HL-60/S4 treated with retinoic acid at 250 ng/mL for 4 days and 3 days (cell line): ENCODE results near the gene ADAMTSL4.

Source experiments
- in situ Hi-C: fragments of 300-500 bp; cut with MboI; formaldehyde crosslinking; loops from 2 replicates; pipeline ENCODE4 v1.7.0; 2022; ENCODE audit warnings: low sequenced_read_pairs

Gene ADAMTSL4

DNA sequence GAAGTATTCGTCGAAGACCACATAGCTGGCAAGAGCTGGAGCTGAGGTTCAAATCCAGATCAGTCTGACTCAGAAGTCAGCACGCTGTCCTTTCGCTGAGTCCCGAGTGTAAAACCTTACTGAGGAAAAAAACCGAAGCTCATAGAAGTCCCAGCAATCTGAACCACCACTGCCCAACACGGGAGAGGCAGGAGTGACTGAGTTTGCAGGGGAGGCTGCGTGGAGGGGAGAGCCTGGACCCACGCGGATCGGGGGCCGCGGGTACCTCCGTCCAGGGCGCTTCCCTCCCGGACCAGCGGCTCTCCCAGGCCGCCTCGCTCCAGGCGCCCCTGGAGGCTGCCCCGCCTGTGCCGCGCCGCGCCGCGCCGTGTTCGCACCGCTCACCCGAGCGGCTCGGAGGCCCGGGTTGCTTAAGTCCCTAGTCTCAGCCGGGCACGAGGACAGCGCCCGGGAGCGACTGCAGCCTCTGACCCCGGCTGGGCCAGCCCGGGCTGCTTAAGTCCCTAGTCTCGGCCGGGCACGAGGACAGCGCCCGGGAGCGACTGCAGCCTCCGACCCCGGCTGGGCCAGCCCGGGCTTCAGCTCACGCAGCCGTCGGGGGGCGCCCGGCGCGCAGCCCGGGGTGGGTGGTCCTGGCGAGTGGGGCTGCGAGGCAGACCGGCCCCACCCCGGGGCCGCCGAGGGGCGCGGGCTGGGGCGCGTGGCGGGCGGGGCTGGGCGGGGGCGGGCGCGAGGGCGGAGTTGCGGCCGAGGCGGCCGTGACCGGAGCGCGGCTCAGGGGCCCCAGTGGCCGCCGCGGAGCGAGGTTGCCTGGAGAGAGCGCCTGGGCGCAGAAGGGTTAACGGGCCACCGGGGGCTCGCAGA lies at the start of gene ADAMTSL4:
TSS of gene ADAMTSL4 (plus strand) at position 777 of the 864 bp plus-strand sequence. CDS start 2,881 bp downstream, outside the sequence.
- in situ Hi-C loops, result no loop called here

DNA sequence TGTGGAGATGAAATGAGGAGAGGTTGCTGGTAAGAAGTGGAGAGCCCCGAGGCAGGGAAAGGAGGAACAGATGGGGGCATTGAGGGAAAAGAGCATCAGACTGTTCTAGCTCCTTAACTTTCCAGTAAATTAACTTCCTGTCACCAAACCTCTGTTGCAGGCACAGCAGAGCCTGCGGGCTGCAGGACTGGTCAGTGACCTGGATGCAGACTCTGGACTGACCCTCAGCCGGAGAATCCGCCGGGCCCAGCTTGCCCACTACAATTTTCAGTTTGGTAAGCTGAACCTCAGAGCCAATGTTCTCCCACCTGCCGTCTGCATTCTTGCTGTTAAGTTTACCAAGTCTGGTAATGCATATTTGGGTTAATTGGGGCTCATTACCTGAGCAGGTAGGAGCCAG lies 43.8 kb upstream of the ADAMTSL4 start:
- in situ Hi-C loops, result no loop called here

DNA sequence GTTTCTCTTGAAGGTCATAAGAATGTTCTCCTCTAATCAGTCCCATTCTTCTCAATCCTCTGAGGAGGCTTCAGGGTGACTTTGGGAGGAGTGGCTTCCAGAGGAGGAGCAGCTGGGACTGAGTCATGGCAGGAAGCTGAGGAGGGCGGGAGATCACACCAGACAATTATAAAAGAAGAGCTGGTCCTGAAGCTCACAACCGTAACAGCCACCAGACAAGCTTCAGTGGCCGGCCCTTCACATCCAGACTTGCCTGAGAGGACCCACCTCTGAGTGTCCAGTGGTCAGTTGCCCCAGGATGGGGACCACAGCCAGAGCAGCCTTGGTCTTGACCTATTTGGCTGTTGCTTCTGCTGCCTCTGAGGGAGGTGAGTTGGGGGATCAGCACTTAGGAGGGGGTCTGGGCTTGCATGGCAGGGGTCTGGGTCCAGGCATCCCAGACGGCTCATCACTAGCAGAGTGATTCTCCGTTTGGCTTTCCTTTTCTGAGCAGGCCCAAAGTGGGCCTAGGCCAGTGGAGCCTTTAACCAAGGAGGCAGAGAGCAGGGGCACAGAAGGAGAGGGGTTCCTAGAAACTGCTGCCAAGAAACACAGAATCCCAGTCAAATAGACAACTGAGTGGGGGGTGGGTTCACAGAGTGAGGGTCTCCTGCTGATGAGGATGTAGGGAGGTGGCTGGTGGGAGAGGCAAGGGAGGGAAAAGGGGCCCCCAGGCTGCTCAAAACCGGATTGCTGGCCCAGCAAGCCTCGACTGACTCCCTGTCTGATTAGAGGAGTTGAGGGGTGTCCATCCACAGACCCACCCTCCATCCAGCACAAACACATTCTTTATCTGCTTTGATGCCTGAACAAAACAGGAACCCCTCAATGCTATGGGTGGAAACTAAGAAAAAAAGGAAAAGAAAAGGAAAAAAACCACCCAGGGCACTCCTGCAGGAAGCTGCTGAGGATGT lies 41.0 kb upstream of the ADAMTSL4 start, which contains the start of gene ECM1:
TSS of gene ECM1 (plus strand) at position 198 of the 953 bp plus-strand sequence. CDS start at position 299, 101 bp downstream.
- in situ Hi-C loops, result no loop called here

DNA sequence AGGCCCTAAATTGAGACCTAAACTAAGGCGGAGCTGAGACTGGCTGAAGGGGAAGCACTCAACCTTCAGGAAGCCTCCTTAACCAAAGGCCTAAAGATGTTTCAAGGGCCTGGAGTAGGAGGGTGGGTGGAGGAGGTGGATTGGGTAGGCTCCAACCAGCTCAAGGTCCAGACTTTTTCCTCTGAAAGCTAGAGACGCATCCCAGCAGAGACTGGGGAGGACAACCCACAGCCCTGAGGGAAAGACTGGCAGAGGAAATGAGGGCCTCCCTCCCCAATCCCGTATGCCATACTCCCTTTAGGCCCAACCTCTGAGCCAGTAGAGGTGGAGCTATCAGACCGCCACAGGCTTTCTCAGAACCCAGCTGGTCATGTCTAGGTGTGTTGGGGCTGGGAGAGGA lies 40.2 kb upstream of the ADAMTSL4 start:
- in situ Hi-C loops, result no loop called here

DNA sequence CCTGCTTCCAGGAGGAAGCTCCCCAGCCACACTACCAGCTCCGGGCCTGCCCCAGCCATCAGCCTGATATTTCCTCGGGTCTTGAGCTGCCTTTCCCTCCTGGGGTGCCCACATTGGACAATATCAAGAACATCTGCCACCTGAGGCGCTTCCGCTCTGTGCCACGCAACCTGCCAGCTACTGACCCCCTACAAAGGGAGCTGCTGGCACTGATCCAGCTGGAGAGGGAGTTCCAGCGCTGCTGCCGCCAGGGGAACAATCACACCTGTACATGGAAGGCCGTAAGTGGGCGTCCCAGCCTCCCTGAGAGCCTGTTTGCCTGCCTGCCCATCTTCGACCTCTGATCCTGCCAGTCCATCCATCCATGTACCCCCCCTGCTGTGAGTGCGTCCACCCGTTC lies 37.7 kb upstream of the ADAMTSL4 start:
- in situ Hi-C loops, result no loop called here

DNA sequence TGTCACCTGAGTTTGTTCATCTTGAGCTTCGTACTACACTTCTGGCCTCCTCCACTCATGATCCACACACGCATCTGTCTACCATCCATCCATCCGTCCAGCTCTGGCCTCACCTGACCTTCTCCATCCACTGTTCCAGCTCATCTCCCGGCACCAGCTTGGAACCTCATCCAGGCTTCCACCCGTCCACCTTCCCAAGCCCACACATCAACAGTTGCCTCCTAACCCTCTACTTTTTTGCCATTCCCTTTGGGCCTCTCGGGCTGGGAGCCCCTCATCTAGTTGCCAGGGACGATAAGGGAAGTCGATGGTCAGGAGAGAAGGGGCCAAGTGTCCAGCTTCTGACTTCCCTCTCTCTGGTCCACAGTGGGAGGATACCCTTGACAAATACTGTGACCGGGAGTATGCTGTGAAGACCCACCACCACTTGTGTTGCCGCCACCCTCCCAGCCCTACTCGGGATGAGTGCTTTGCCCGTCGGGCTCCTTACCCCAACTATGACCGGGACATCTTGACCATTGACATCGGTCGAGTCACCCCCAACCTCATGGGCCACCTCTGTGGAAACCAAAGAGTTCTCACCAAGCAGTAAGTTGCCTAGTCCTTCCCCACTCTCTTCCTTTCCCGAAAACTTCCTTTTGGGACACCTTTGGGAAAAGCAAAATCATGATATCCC lies 37.1 kb upstream of the ADAMTSL4 start:
- in situ Hi-C loops, result no loop called here

DNA sequence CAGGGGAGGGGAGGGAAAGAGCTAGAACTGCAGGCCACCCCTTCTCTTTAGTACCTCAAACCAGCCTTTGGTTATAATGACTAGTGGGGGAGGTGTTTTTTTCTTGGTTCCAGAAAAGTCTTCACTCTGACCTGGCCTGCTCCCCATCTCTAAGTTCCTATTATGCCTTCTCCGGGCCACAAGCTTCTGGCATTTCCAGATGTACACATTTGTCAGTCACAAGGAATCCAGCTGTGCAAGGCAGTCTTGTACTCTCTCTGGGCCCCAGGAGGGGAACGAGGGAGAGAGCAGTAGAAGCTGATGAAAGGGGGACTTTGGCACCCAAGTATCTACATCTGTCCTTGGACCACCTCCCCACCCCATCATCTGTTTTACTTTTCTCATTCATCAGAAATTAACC lies 36.4 kb upstream of the ADAMTSL4 start:
- in situ Hi-C loops, result no loop called here

DNA sequence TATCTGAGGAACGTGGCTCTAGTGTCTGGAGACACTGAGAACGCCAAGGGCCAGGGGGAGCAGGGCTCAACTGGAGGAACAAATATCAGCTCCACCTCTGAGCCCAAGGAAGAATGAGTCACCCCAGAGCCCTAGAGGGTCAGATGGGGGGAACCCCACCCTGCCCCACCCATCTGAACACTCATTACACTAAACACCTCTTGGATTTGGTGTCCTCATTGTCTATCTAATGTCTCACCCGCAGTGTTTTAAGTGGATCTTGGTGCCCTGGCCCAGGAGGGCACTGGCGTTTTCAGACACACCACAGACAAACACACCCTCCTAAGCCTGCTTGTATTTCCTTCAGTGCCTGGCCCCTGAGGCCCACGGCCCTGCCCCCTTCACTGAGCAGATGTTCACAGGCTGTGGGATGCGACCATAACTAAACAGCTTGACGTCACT lies 35.8 kb upstream of the ADAMTSL4 start:
- in situ Hi-C loops, result no loop called here

DNA sequence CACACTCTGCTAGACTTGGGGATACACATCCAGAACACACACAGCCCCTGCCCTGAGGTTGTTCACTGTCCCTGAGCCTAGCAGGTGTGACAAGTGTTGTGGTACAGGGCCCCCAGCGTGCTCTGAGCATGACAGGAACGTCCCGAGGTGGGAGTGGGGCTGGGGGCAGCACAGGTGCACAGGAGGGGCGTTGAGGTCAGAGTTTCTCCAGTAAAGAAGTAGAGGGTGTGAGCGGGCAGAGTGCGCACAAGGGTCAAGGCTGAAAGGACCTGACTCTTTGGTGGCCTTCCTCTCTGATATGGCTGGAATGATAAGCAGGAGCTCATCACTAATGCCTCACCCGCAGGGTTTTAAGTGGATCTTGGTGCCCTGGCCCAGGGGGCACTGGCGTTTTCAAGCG lies 34.9 kb upstream of the ADAMTSL4 start:
- in situ Hi-C loops, result no loop called here

DNA sequence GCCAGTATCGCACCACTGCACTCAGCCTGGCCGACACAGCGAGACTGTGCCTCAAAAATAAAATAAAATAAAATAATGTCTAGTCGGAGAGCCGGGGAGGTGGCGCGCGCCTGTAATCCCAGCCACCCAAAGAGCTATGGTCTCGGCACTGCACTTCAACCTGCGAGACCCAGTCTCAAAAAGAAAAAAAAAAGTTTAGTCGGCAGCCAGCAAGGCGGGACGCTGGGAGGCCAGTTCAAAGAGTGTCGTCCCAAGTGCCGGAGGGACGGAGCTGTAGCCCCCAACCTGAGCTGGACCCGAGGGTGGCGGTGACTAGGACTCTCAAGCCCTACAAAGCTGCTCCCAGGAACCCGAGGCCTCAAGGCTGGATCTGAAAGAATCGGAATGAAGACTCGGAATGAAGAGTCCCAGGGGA lies 34.3 kb upstream of the ADAMTSL4 start:
- in situ Hi-C loops, result no loop called here

DNA sequence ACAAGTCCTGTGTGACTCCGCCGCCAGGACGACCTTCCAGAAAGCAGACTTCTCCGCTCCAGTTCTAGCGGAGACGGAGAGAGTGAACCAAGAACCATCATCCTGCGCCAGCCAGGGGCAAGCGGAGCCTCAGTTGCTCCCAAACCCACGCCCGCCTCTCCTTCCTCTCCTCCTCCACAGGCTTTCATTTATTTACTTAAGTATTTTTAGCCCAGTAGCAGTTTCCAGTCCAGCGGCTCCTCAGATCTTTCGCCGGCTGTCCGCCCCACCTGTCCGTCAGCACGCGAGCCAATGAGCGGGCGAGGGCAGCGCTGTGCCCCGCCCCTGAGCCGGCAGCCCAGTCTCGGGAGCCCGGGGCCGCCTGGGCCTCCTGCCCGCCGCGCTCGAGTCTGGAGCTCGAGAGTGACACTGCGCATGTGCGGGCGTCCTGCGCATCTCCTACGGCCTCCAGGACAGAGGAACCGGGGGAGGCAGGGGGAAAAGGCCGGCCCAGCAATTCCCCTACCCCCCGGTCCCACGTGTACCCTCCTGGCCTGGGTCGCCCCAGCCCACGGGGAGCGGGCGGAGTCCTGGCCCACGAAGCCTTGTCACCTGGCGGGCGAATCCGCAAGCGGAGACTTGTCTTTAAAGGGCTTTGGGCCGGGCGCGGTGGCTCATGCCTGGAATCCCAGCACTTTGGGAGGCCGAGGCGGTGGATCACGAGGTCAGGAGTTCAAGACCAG lies 33.7 kb upstream of the ADAMTSL4 start, which contains the start of gene FALEC:
TSS of gene FALEC (plus strand) at position 425 of the 722 bp plus-strand sequence.
- in situ Hi-C loops, result no loop called here

DNA sequence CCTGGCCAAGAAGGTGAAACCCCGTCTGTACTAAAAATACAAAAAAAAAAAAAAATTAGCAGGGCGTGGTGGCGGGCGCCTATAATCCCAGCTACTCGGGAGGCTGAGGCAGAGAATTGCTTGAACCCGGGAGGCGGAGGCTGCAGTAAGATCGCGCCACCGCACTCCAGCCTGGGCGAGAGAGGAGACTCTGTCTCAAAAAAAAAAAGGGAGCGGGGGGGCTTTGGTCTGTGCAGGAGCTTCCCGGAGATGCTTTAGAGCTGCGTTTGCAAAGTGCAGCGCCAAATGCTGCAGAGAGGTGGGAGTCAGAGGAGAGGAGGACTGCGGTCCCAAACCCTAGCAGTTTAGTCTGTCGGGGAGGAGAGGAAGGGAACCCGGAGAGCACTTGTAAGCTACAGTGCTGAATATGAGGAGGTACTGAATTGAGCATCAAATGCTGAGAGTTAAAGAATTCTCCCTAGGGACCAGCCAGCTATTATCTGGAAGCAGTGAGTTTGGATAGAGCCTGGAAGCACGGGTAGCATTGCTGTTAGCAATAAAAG lies 33.1 kb upstream of the ADAMTSL4 start:
- in situ Hi-C loops, result no loop called here

DNA sequence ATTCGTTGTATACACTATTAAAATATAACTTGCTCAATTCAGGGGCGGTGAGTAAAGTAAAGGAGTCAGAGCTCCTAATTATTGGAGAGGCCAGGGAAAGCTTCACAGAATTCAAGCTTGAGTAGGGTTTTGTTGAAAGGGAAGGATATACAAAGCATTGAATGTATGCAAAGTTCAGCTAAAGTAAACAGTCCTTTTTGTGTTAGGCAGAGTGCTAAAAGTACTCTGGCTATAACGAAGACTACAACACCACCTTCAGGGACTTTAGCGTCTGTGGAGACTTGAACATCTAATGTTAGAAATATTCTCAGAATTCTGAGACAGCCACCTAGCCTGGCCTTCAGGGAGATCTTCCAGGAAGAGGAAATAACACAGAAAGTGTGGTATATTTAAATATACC lies 32.6 kb upstream of the ADAMTSL4 start:
- in situ Hi-C loops, result no loop called here

DNA sequence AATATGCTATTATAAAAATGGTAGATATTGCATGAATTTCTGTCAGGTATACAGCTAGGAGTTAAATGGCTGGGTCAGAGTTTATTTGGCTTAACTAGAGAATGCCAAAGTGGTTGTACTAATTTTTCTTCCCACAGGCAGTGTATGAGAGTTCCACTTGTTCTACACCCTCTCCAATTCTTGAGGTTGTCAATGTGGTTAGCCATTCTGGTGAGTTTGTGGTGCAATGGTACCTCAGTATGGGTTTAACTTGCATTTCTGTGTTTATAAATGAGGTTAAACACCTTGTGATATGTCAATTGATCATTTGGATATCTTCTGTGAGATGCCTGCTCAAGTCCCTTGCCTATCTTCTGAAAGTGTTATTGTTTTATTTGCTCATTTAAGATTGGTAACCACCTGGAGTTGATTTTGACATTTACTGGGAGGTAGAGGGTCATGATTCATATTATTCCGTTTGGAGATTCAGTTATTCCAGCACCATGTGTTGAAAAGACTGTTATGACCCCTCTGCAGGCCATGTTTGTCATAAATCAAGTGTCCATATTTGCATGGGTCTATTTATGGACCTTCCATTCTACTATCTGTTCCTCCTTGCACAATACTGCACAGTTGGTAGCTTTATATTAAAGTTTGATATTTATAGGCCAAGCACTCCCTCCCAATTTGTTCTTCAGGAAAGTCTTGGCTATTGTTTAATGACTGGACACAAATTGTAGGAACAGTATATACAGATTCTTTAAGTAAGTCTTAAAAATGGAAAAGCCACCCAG lies 27.8 kb upstream of the ADAMTSL4 start:
- in situ Hi-C loops, result no loop called here

DNA sequence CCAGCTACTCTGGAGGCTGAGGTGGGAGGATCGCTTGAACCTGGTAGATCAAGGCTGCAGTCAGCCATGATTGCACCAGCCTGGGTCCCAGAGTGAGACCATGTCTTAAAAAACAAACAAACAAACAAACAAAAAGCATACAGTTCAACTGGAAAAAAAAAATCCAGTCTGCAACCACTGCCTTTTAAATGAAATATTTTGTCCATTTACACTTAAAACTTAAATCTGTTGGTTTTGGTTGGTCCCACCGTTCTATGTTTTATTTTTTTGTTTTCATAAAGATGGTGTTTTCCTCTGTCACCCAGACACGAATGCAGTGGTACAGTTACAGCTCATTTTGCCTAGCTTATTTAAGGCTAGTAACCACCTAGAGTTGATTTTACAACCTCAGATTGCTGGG lies 23.9 kb upstream of the ADAMTSL4 start:
- in situ Hi-C loops, result no loop called here

DNA sequence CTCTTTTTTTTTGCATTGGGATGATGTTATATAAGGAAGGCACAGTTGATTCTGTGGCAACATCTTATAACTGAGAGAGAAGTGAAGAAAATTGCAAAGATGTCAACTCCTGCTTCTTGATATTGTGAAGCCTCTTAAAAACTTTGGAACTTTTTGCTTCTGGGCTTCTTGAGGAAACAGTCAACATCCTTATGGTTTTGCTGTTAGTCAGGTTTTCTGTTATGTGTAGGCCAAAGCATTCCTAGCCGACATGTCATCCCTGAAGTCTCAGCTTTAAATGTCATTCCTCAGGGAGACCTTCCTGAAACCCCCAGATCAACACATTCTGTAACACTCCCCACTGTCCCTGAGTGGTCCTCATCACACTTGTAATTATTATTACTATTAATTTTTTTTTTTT lies 21.0 kb upstream of the ADAMTSL4 start:
- in situ Hi-C loops, result no loop called here

DNA sequence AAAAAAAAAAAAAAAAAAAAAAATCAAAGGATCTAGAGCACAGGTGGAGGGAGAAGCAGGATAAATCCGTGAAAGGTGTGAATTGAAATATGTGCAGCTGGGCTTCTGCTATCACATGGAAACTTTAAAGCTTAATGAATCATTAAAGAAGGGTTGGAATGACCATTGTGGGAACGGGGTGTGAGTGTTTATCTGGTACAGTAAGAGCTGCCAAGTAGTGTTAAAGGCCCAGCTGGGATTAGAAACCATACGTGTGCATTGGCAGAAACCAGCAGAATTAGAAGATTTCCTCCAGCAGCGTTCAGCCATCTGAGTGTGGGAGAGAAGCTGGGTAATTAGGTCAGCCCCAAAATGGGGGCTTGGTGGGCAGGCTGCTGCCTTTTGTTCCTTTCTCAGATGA lies 20.2 kb upstream of the ADAMTSL4 start:
- in situ Hi-C loops, result no loop called here

DNA sequence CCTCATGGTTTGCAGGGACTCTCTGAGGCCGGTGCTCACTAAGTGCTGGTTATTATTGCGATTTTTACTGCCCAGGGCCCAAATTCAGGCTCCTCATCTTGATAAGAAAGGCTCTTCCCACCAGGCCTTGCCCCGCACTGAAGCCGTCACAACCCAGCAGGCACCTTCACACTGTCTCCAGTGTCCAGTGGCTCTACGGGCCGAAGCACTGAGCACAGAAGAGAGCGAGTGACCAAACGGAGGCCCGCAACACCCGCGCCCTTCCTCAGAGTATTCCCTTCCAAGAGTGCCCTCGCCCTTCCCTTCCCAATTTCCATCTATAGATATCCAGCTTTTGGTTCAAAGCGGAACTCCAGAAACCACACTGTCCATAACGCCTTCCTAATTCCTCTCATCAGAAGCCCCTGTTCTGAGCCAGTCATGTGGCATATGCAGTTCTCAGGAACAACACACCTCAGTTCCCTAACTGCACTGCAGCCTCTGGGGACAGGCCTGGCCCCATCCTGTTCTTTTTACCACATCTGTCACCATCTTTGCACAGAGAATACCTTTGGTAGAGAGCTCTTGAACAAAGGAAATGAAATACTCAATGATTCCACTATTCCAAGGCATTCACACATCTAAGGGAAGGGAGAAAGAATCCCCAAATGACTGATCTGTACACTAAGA lies 18.6 kb upstream of the ADAMTSL4 start:
- in situ Hi-C loops, result no loop called here

DNA sequence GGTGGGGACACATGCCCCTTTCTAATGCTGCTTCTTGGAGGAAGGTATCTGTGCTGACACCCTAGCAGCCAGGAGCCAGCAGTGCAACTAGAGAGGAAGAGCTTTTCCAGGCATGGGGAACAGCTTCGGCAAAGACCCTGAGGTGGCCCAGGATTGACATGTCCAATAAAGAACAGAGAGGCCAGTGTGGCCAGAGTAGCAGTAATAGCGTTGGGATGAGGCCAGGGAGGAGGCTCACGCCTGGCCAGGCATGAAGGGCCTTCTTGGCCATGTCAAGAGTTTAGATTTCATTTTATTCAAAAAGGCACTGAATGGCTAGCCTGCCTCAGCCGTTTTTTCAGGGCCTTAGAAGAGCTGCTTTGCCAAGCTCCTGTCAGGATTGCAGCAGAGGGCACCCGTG lies 16.3 kb upstream of the ADAMTSL4 start:
- in situ Hi-C loops, result no loop called here
